C4-2B (cell line): ENCODE measurements around the gene NR1D2.

Source experiments
- ZFX ChIP-seq: fragments of 450-650 bp; IDR thresholded peaks from 2 replicates; pipeline ENCODE4 v1.6.1; 2017
- TF ChIP-seq, protein P1 (sequence below): fragments of 450-650 bp; conservative IDR thresholded peaks from 2 replicates; pipeline ENCODE4 v1.5.1; 2017; ENCODE audit warnings: mild to moderate bottlenecking

DNA sequence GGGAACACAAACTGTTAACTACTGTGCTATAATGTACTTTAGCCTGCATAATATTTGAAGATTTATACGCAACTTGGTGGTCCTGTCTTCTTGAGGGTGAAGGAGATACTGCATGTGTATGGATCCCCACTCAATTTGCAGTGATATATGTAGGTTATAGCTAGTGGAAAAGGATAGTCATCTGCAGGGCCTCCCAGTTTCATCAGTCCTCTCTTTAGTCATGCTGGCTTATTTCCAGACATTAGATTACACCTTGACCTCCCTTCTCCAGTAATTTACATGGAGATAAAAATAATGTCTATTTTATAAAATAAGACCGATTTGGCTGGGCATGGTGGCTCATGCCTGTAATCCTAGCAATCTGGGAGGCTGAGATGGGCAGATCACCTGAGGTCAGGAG, 3.7 kb downstream of the NR1D2 start:
- TF ChIP-seq, protein P1, sequence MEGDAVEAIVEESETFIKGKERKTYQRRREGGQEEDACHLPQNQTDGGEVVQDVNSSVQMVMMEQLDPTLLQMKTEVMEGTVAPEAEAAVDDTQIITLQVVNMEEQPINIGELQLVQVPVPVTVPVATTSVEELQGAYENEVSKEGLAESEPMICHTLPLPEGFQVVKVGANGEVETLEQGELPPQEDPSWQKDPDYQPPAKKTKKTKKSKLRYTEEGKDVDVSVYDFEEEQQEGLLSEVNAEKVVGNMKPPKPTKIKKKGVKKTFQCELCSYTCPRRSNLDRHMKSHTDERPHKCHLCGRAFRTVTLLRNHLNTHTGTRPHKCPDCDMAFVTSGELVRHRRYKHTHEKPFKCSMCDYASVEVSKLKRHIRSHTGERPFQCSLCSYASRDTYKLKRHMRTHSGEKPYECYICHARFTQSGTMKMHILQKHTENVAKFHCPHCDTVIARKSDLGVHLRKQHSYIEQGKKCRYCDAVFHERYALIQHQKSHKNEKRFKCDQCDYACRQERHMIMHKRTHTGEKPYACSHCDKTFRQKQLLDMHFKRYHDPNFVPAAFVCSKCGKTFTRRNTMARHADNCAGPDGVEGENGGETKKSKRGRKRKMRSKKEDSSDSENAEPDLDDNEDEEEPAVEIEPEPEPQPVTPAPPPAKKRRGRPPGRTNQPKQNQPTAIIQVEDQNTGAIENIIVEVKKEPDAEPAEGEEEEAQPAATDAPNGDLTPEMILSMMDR, result no peak
- TF ChIP-seq ZFX, result no peak
